Endodermal cell (in vitro differentiated cells): ENCODE measurements around the gene RASSF4. TPM values are rescaled to one million over a fixed set of nuclear protein-coding genes. Genes with fewer than 3 reads are reported as not detected.

ENCODE experiments used
- DNase-seq: peaks from one replicate; pipeline ENCODE4 v3.0.0-alpha.2; 2017
- H3K27ac ChIP-seq: 2 replicates; pipeline ENCODE4 v1.5.1; 2013; ENCODE audit warnings: mild to moderate bottlenecking, low read depth, low read length, moderate library complexity
- H3K27me3 ChIP-seq: 2 replicates; pipeline ENCODE4 v1.6.1; 2013; ENCODE audit warnings: mild to moderate bottlenecking, low read length, moderate library complexity; ENCODE audit not compliant: insufficient read depth, control insufficient read depth, poor library complexity, severe bottlenecking
- H3K36me3 ChIP-seq: 2 replicates; pipeline ENCODE4 v1.7.0; 2013; ENCODE audit warnings: mild to moderate bottlenecking, low read length, moderate library complexity; ENCODE audit not compliant: control insufficient read depth, insufficient read depth
- H3K4me1 ChIP-seq: one replicate; pipeline ENCODE4 v1.7.0; 2013; ENCODE audit warnings: low read length; ENCODE audit not compliant: control insufficient read depth, insufficient read depth
- H3K4me3 ChIP-seq: 2 replicates; pipeline ENCODE4 v1.5.1; 2013; ENCODE audit warnings: mild to moderate bottlenecking, low read length, moderate library complexity
- H3K9ac ChIP-seq: 2 replicates; pipeline ENCODE4 v1.6.1; 2013; ENCODE audit warnings: mild to moderate bottlenecking, low read length, moderate library complexity; ENCODE audit not compliant: poor library complexity, severe bottlenecking; ENCODE audit errors: extremely low read depth
- H3K9me3 ChIP-seq: 2 replicates; pipeline ENCODE4 v1.6.1; 2013; ENCODE audit warnings: mild to moderate bottlenecking, low read length, moderate library complexity; ENCODE audit not compliant: control insufficient read depth
- H3K27ac Mint-ChIP-seq: 2 replicates; pipeline ENCODE4 v1.8.0; 2020; ENCODE audit warnings: mixed read lengths
- H3K27me3 Mint-ChIP-seq: 2 replicates; pipeline ENCODE4 v1.8.0; 2021; ENCODE audit warnings: mild to moderate bottlenecking, mixed read lengths; ENCODE audit not compliant: insufficient read depth
- H3K36me3 Mint-ChIP-seq: 2 replicates; pipeline ENCODE4 v1.8.0; 2020; ENCODE audit warnings: low read depth, mixed read lengths
- H3K4me1 Mint-ChIP-seq: 2 replicates; pipeline ENCODE4 v1.8.0; 2020; ENCODE audit warnings: mixed read lengths
- H3K4me3 Mint-ChIP-seq: 2 replicates; pipeline ENCODE4 v1.8.0; 2020; ENCODE audit warnings: mild to moderate bottlenecking, moderate library complexity, mixed read lengths
- H3K9me3 Mint-ChIP-seq: 2 replicates; pipeline ENCODE4 v1.8.0; 2020; ENCODE audit warnings: mild to moderate bottlenecking, mixed read lengths
- WGBS, 2 experiments: methylation state at CpG; one replicate each; pipeline versions ENCODE4 v1.1.5 to v1.1.7; 2013; ENCODE audit warnings: missing lambda C conversion rate in 2 of 2, mixed read lengths in 1 of 2; ENCODE audit not compliant: insufficient coverage in 1 of 2, insufficient read length in 1 of 2; 5-methylcytosine and 5-hydroxymethylcytosine counted together
- total RNA-seq, 2 donors: library from RNA; stranded (reverse); fragmentation: NEBNext Ultra II Directional in 1 of 2; extraction: Animal tissue kit (Norgen Biotek cat#: 25700) in 1 of 2; gene quantifications; 2 replicates in 1 of 2; 3 replicates in 1 of 2; pipeline ENCODE4 v1.2.1, GENCODE V29; 2021
- TF ChIP-seq, protein P1 (sequence below): fragments of 200-600 bp; sonication (generic); conservative IDR thresholded peaks from 2 replicates; pipeline ENCODE4 v1.5.0; 2021; ENCODE audit warnings: antibody characterized with exemption, mild to moderate bottlenecking

RASSF4 gene
- total RNA-seq, 2 donors from 2014 or later = 5.2 to 14.1 TPM

DNA sequence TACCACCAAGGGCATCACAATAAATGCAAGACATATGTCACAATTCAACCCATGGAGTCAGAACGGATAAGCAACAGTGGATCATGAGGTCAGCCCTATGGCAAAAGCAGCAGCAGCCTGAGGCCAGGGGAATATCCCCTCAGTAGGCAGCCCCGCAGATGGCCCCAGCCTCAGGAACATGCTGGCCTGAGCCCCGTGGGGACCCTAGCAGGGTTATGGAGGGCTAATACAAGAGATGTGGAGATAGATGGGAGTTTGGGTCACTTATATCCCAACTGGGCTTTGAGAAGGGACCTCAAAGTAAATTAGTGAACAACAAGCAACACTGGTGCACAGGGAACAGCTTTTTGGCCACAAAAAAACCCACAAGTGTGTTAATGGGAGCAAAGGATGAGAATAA lies 39.4 kb upstream of the RASSF4 start:
- Histone ChIP-seq H3K36me3 (no peaks in the 10 kb centered on the region), H3K9ac (no peak overlapping the region), H3K4me3 (no peak overlapping the region), H3K27ac (no peak overlapping the region), H3K27me3 (no peaks in the 10 kb centered on the region), H3K4me1 (no peaks in the 10 kb centered on the region), H3K9me3 (no peaks in the 10 kb centered on the region)
- peaks cover 22% of the 10 kb centered on the region for H3K27me3 Mint-ChIP-seq
- TF ChIP-seq, protein P1, sequence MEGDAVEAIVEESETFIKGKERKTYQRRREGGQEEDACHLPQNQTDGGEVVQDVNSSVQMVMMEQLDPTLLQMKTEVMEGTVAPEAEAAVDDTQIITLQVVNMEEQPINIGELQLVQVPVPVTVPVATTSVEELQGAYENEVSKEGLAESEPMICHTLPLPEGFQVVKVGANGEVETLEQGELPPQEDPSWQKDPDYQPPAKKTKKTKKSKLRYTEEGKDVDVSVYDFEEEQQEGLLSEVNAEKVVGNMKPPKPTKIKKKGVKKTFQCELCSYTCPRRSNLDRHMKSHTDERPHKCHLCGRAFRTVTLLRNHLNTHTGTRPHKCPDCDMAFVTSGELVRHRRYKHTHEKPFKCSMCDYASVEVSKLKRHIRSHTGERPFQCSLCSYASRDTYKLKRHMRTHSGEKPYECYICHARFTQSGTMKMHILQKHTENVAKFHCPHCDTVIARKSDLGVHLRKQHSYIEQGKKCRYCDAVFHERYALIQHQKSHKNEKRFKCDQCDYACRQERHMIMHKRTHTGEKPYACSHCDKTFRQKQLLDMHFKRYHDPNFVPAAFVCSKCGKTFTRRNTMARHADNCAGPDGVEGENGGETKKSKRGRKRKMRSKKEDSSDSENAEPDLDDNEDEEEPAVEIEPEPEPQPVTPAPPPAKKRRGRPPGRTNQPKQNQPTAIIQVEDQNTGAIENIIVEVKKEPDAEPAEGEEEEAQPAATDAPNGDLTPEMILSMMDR = no peak
- 80 to 93% methylated on average over 1 to 3 of the region's 3 CpGs for WGBS, 2 experiments
- H3K4me1 Mint-ChIP-seq = no peaks in the 10 kb centered on the region
- peaks cover 7% of the 10 kb centered on the region for H3K9me3 Mint-ChIP-seq
- no peak for DNase-seq
- H3K4me3 Mint-ChIP-seq = no peak overlapping the region
- H3K36me3 Mint-ChIP-seq = no peaks in the 10 kb centered on the region
- no peak overlapping the region for H3K27ac Mint-ChIP-seq

DNA sequence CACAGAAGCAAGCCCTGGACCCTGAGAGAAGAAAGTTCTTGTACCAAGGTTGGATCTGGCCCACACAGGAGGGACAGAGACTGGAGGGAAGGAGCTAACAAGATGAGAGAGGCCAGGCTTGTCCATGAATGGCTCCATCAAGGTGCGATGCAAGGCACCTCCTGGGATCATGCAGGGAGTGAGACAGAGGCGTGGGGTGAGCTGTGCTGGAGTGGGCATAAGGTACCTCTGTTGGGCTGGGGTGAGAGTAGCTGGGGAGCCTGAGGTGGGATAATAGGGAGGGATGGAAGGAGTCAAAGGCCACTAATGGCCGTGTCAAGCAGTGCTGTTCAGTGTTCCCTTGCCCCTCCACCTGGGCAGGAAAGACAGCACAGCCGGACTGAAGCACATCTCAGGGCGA lies 38.5 kb upstream of the RASSF4 start:
- H3K4me3 ChIP-seq = no peak overlapping the region
- no peaks in the 10 kb centered on the region for H3K27me3 ChIP-seq
- H3K9me3 ChIP-seq = no peaks in the 10 kb centered on the region
- no peaks in the 10 kb centered on the region for H3K36me3 ChIP-seq
- 82 to 95% methylated on average over 4 to 5 of the region's 5 CpGs for WGBS, 2 experiments
- TF ChIP-seq, protein P1 = no peak
- no peak overlapping the region for H3K27ac ChIP-seq
- no peak overlapping the region for H3K9ac ChIP-seq
- H3K27me3 Mint-ChIP-seq = peaks cover 22% of the 10 kb centered on the region
- DNase-seq = peak; percentile 17
- H3K4me3 Mint-ChIP-seq = no peak overlapping the region
- H3K9me3 Mint-ChIP-seq = peaks cover 7% of the 10 kb centered on the region
- no peak overlapping the region for H3K27ac Mint-ChIP-seq
- no peaks in the 10 kb centered on the region for H3K36me3 Mint-ChIP-seq
- H3K4me1 Mint-ChIP-seq = no peaks in the 10 kb centered on the region
- no peaks in the 10 kb centered on the region for H3K4me1 ChIP-seq

DNA sequence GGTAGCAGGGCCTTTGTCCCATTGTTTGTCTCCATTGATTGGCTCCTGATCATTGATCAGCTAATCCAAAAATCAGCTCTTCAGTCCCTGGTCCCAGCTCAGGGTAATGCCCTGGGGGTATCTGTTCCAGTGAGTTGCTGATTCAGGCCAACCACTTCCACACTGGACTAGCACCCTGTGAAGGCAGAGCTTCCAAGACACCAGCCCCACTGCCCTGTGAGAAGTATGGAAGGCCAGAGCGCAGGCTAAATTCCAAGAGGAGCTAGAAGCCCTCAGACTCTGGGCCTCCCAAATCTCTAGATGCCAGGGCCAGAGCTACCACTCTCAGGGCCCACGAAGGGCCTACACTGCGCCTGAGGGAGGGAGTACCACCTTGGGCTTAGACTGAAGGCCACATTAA lies 38.1 kb upstream of the RASSF4 start:
- DNase-seq = peak; percentile 12
- H3K36me3 ChIP-seq = no peaks in the 10 kb centered on the region
- WGBS, 2 experiments = 90 to 93% methylated on average over 2 to 3 of the region's 3 CpGs
- Mint-ChIP-seq H3K36me3 (no peaks in the 10 kb centered on the region), H3K27me3 (peaks cover 22% of the 10 kb centered on the region), H3K4me3 (no peak overlapping the region), H3K9me3 (peaks cover 7% of the 10 kb centered on the region), H3K27ac (no peak overlapping the region), H3K4me1 (no peaks in the 10 kb centered on the region)
- no peaks in the 10 kb centered on the region for H3K4me1 ChIP-seq
- no peaks in the 10 kb centered on the region for H3K9me3 ChIP-seq
- H3K27ac ChIP-seq = no peak overlapping the region
- no peak overlapping the region for H3K4me3 ChIP-seq
- H3K27me3 ChIP-seq = no peaks in the 10 kb centered on the region
- H3K9ac ChIP-seq = no peak overlapping the region
- TF ChIP-seq, protein P1 = no peak
